DMS153 (cell line): ENCODE results near the gene SLC37A1.
"Not testable (repeated sequence)": the region's sequence is repeated elsewhere in the genome, so short reads cannot be mapped to it uniquely, and the experiment has no call there.

ENCODE experiments used
- DNase-seq: peaks from one replicate; lab custom pipeline; 2025; lab: John Stamatoyannopoulos, UW

Gene SLC37A1

DNA sequence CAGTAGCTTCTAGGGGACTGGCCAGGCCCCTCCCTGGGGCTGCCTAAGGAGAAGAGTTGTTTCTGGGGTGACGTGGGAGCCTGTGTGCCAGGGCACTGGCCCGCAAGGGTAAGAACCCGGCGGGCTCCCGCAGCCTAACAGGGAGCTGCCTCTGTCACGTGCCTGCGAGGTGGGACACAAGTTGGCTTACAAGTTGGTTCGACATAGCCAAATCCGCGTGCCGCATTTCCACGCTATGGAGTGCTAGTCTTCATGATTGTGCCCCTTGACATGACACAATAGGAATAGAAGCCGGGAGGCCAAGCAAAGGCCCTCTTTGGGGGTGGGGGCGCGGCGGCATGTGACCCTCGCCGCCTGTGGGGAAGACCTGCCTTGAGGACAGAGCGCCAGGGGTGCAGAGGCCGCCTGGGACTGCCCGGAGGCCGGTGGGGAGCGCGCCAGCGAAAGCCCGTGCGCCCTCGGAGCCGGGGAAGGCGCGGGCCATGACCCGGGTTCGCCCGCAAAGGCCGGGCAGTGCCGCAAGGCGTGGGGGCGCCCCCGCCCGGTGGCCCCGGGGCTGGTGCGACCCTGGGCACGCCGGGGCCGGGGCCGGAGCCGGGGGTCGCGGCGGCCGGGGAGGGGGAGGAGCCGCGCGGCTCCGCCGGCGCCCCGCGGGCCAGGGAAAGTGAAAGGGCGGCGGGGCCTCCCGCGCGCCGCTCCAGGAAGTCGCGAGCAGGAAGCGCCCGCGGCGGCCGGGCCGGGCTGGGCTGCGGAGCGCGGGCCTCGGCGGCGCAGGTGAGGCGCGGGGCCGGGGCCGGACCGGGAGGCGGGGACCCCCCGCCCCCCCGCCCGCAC is at the start of gene SLC37A1:
Gene SLC37A1, plus strand, starts transcription at position 702 of the 834 bp plus-strand sequence. CDS start 4,603 bp downstream, outside the sequence.
- DNase-seq, result peak; percentile 2

GRCh38 chr21:42463861-42464515 is 49.7 kb upstream of the SLC37A1 start:
- DNase-seq, result peak; percentile 94

- DNase-seq, result no peak
Observed at GRCh38 chr21:42465008-42465802, 48.4 kb upstream of the SLC37A1 start.

DNA sequence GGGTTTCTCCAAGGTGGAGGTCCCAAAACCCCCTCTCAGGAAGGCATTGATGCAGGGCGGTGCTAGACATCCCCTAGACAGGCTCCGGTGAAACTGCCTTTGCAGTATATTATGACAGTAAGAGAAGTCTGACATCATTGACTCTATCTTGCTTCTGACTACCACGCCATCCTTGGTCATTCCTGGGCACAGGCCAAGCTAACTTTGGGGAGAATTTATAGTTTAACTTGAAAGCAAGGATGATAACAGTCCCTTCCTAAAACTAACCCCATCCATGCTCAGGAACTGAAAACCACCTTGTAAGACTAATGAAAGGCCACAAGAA is 47.9 kb upstream of the SLC37A1 start:
- no peak for DNase-seq

- DNase-seq, result no peak
Observed at GRCh38 chr21:42466700-42467099, 47.0 kb upstream of the SLC37A1 start.

DNA sequence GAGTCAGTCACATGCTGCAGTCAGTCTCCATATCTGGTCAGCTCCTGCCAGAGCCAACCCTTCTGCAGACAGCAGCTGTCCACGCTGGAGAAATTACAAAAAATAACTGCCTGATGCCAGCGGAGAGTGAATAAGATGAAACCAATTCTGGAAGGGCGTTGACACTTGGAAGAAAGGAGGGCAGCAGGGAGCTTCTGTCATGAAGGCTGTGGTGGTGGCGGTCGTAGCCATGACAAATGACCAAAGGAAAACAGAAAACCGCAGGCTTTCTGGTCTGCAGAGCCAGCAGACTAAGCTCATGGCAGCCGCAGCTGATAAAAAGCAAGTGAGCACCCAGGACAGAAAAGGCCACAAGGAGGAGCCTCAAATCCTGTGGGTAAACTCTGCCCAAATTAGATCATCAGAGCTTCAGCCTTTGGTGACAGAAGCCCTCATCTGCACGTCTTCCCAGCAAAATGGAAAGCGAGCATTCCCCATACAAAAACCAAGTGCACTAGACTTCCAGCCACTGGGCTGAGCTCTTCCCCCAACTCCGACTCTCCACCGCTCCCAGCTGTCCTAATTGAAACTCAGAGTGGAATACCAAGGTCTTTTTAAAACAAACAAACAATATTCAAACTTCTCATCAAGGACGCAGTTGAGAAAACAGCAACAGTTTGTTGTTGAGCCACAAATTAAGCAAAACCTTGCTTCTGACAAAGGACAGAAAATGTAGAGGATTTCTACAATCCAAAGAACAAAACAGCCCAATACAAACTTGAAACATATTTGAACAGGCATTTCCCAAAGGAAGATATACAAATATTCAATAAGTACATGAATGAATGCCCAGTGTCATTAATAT is 46.3 kb upstream of the SLC37A1 start:
- DNase-seq, result peak; percentile 53

- no peak for DNase-seq
Observed at GRCh38 chr21:42468491-42469131, 45.0 kb upstream of the SLC37A1 start.

GRCh38 chr21:42469272-42469671 is 44.4 kb upstream of the SLC37A1 start:
- DNase-seq, result no peak

DNA sequence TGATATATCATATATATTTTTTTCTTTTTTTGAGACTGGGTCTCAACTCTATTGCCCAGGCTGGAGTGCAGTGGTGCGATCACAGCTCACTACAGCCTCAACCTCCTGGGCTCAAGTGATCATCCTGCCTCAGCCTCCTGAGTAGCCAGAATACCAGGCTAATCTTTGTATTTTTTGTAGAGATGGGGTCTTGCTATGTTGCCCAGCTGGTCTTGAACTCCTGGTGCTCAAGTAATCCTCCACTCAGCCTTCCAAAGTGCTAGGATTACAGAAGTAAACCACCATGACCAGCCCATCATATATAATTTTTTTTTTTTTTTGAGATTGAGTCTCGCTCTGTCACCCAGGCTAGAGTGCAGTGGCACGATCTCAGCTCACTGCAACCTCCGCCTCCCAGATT is 43.9 kb upstream of the SLC37A1 start:
- DNase-seq, result not testable (repeated sequence)

DNA sequence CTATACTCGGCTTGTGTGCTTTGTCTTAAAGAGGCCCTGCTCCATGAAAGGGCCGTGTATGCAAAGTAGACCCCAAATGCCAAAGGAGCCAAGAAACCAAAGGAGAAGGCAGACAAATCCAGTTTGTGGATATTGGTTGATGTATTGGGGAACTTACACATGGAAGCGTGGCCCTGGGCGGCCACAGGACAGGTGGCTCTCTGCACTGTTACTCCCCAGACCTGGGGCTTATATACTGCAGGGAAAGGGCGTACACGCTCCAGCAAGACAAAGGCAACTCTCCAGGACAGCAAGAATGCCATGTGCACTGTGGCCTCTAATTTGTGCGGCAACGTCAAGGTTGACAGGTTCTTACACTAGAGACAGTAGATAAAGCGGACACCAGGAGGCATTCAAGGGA is 42.4 kb upstream of the SLC37A1 start:
- DNase-seq, result no peak

DNA sequence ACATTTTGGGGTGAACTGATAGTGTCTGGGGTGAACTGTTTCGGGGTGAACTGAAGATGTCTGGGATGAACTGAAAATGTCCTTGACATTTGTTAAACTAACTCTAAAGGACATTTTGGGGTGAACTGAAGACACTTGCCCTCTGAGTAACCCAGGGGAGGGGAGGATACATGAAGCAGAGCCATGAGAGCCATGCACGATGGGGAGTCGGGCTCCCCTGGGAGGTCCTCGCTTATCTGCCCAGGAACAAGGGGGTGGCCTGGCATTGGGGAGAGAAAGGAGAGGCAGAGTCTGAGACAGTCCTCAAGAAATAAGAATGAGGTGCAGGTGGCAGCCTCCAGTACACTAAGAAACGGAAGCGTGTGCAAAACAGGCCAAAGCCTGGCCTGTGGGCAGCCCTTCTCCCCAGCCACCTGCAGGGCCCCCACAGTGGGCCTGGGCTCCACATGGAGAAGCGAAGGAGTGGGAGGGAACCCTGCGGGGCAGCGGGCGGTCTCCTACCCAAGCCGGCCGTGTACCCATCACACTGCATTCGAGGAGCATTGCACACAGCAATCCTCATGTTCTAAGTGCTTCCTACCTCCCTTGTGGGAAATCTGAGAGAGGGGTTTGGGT is 41.8 kb upstream of the SLC37A1 start:
- no peak for DNase-seq

GRCh38 chr21:42472521-42472920 is 41.1 kb upstream of the SLC37A1 start:
- DNase-seq, result no peak

DNA sequence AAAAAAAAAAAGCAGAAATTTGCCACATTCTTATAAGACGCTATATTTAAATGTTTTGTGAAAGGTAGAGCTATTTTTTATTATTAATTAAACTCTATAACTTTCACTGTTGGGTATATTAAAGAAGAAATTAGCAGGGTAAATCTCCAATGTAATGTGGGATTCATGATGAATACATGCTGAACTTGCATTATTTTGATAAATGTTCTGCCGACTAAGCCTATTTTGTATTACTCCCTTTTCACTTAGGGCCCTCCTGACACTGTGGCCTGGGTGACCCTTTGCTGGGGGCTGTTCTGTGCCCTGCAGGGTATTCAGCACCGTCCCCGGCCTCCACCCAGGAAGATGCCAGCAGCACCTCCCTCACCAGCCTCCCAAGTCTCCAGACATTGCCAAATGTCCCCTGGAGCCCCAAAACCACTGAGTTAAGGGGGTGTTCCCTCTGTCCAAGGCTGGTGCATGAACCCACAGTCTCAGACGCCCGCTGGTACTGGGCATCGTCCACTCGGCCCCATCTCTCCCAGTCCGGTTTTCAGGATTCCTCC is 40.1 kb upstream of the SLC37A1 start:
- DNase-seq, result no peak

GRCh38 chr21:42474043-42474831 is 39.4 kb upstream of the SLC37A1 start:
- peak; percentile 81 for DNase-seq

- DNase-seq, result no peak
Observed at GRCh38 chr21:42475036-42475435, 38.6 kb upstream of the SLC37A1 start.

GRCh38 chr21:42475526-42476387 is 37.9 kb upstream of the SLC37A1 start:
- no peak for DNase-seq

DNA sequence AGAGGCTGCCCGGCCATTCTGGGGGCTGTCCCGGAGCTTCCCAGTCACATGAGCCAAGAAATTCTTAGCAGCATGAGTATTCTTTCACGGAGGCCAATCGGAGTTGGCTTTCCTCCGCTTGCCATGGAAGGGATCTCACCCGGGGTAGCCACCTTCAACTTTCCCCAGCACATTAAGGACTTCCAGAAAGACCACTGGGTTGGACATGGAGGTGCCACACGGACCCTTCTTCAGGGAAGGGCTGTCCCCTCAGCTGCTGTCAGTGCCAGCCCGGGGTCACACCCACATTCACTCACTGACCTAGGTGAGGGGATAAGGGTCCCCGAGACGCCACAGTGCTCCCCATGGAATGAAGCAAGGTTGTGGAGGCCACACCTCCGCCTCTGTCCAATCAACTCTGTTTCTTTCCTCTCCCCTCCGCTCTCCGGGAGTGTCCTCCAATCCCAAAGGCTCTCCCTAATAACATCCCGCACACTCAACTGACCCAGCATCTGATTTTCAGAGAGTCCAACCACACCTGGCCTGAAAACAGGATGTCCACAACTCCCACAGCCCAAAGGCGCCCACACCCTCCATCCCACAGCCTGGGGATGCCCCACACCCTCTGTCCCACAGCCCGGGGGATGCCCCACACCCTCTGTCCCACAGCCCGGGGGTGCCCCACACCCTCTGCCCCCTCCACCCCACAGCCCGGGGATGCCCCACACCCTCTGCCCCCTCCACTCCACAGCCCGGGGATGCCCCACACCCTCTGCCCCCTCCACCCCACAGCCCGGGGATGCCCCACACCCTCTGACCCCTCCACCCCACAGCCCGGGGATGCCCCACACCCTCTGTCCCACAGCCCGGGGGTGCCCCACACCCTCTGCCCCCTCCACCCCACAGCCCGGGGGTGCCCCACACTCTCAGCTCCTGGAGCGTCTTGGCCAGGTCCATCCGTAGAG is 37.0 kb upstream of the SLC37A1 start:
- no peak for DNase-seq

- no peak for DNase-seq
Observed at GRCh38 chr21:42478504-42478903, 35.1 kb upstream of the SLC37A1 start.
